Gastroesophageal sphincter (tissue), 3 donors: Measurements from ENCODE around the gene ERBIN.

Experiments used
- CTCF ChIP-seq, 4 experiments: fragments of 200-600 bp in 2 of 4; fragments of 450-650 bp in 2 of 4; sonication (generic) in 1 of 4; IDR thresholded peaks; one replicate each; pipeline ENCODE4 v1.5.1; 2017 to 2019; ENCODE audit warnings: antibody characterized with exemption in 4 of 4, mild to moderate bottlenecking in 2 of 4, moderate library complexity in 2 of 4
- EP300 ChIP-seq: sonication (generic); formaldehyde crosslinking; IDR thresholded peaks from one replicate; pipeline ENCODE4 v1.6.1; 2017; ENCODE audit warnings: antibody characterized with exemption, mild to moderate bottlenecking
- POLR2A ChIP-seq, 2 donors: fragments of 450-650 bp; IDR thresholded peaks; one replicate each; pipeline ENCODE4 v1.6.1; 2017; ENCODE audit warnings: antibody characterized with exemption in 2 of 2, mild to moderate bottlenecking in 2 of 2, moderate library complexity in 1 of 2
- POLR2AphosphoS5 ChIP-seq: sonication (generic); formaldehyde crosslinking; IDR thresholded peaks from one replicate; pipeline ENCODE4 v1.6.1; 2017; ENCODE audit warnings: antibody characterized with exemption

DNA sequence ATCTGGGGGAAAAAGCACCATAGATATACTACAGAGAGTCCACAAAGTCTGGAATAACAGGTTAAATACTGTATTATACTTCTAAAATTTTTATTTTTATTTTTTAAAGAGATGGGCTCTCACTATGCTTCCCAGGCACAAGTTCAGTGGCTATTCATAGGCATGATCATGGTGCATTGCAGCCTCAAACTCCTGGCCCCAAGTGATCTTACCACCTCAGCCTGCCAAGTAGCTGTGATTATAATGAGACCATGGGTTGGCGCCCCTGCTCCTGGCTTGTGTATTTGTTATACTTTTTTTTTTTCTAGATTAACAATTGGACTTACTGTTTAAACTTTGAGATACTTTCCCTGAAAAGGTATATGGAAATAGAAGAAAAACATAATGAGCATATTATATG lies 25.9 kb downstream of the ERBIN start:
- no peak for TF ChIP-seq CTCF (IDR thresholded peaks at IDR 0.05)
- no peak for TF ChIP-seq POLR2A (IDR thresholded peaks at IDR 0.05)
- no peak for TF ChIP-seq POLR2AphosphoS5
- TF ChIP-seq EP300: no peak
